ENCODE measurements around the gene VPS4A.

Gene VPS4A

GRCh38 chr16:69364088-69364487, 52.9 kb downstream of the VPS4A start (continued):
- TF ChIP-seq PPARA (CRISPR knock-in tag; IDR thresholded peaks at IDR 0.05; ENCODE audit: borderline replicate concordance) (no peak), ZNF565 (CRISPR knock-in tag; conservative IDR thresholded peaks at IDR 0.05; ENCODE audit: low read depth) (no peak), CSRNP3 (CRISPR knock-in tag; IDR thresholded peaks at IDR 0.05) (no peak), GLIS3 (CRISPR knock-in tag; IDR thresholded peaks at IDR 0.05) (no peak), TOX (CRISPR knock-in tag; IDR thresholded peaks at IDR 0.05; ENCODE audit: borderline replicate concordance) (no peak), ESRRG (CRISPR knock-in tag; IDR thresholded peaks at IDR 0.05) (no peak), OSR1 (CRISPR knock-in tag; IDR thresholded peaks at IDR 0.05) (no peak), ZNF8 (CRISPR knock-in tag; IDR thresholded peaks at IDR 0.05) (no peak)

DNA sequence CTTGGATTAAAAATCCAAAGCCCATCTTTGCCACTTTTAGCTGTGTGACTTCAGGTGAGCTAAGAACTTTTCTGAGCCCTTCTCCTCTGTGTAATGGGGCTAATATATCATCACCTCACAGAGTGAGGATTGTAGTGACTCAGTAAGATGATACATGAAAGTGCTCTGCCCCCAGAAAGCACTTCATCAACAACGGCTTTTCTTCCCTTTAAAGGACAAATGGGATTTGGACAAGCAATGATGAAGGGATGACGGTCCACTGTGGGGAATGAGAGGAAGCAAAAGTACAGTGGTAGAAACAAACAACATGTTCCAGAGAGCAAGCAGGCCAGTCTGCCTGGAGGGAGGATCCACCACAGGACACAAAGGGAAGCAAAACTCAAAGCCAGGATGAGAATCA, 54.8 kb downstream of the VPS4A start:
- no peak for ATAC-seq
- TF ChIP-seq GLIS3 (CRISPR knock-in tag; IDR thresholded peaks at IDR 0.05) (no peak), ZNF8 (CRISPR knock-in tag; IDR thresholded peaks at IDR 0.05) (no peak), ARNTL (CRISPR knock-in tag; IDR thresholded peaks at IDR 0.05; ENCODE audit: borderline replicate concordance, low read depth) (no peak), ZNF565 (CRISPR knock-in tag; conservative IDR thresholded peaks at IDR 0.05; ENCODE audit: low read depth) (no peak), CSDC2 (CRISPR knock-in tag; IDR thresholded peaks at IDR 0.05) (no peak)

GRCh38 chr16:69366431-69366830, 55.3 kb downstream of the VPS4A start:
- TF ChIP-seq CREB5 (CRISPR knock-in tag; IDR thresholded peaks at IDR 0.05; ENCODE audit: low read depth) (no peak), PATZ1 (CRISPR knock-in tag; IDR thresholded peaks at IDR 0.05; ENCODE audit: borderline replicate concordance) (no peak), CSRNP3 (CRISPR knock-in tag; IDR thresholded peaks at IDR 0.05) (no peak)
- ATAC-seq = no peak

DNA sequence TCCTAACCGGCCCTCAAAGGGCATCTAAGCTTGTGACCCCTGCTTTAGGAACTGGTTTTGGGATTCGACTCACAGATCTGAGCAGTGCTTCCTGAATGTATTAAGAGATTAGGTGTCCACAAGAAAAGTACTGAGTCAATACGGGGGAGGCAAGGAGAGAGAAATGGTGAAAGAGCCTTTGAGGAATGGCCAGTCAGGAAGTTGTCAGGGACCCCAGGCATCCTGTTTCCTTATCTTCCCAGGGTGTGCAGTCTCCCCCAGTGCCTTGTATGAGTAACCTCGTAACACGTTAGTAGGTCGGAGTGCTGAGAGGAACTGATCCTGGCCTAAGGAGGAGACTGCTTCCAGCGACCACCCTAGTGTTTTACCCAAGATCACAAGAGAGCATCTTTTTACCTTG, 56.8 kb downstream of the VPS4A start:
- ATAC-seq = no peak
- TF ChIP-seq PATZ1 (CRISPR knock-in tag; IDR thresholded peaks at IDR 0.05; ENCODE audit: borderline replicate concordance) = no peak
- no peak for TF ChIP-seq GLIS3 (CRISPR knock-in tag; IDR thresholded peaks at IDR 0.05)
- TF ChIP-seq CSDC2 (CRISPR knock-in tag; IDR thresholded peaks at IDR 0.05) = no peak
- TF ChIP-seq RARB (CRISPR knock-in tag; IDR thresholded peaks at IDR 0.05) = no peak
- TF ChIP-seq PPARA (CRISPR knock-in tag; IDR thresholded peaks at IDR 0.05; ENCODE audit: borderline replicate concordance) = no peak
- no peak for TF ChIP-seq ZNF70 (CRISPR knock-in tag; IDR thresholded peaks at IDR 0.05)
- TF ChIP-seq ISL1 (CRISPR knock-in tag; IDR thresholded peaks at IDR 0.05) = no peak

DNA sequence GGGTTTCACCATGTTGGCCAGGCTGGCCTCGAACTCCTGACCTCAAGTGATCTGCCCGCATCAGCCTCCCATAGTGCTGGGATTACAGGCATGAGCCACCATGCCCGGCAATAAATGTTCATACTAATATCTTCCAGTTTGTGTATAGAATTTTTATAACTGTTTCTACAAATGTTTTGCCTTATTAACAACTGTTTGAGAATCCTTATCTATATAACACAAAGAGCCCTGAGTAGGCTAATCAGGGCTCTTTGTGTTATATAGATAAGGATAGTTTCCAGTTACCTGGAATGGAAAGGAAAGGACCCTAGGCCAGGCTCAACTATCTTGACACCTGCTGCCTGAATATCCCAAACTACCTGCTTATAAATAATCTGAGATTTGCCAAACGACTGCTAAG, 57.7 kb downstream of the VPS4A start:
- no peak for ATAC-seq
- no peak for TF ChIP-seq ARNTL (CRISPR knock-in tag; IDR thresholded peaks at IDR 0.05; ENCODE audit: borderline replicate concordance, low read depth)
- TF ChIP-seq RARB (CRISPR knock-in tag; IDR thresholded peaks at IDR 0.05) = no peak
- TF ChIP-seq BACH2 (CRISPR knock-in tag; IDR thresholded peaks at IDR 0.05; ENCODE audit: borderline replicate concordance) = no peak
- no peak for TF ChIP-seq ZNF70 (CRISPR knock-in tag; IDR thresholded peaks at IDR 0.05)
- no peak for TF ChIP-seq ZNF8 (CRISPR knock-in tag; IDR thresholded peaks at IDR 0.05)
- no peak for TF ChIP-seq ZC3H10 (CRISPR knock-in tag; IDR thresholded peaks at IDR 0.05)
